Urothelium cell line (cell line): ENCODE measurements around the gene HERC3.

Experiments used
- DNase-seq: peaks from one replicate; pipeline ENCODE4 v3.0.0; 2011; ENCODE audit warnings: low spot score, mixed read lengths
- FAIRE-seq: peaks from 2 replicates; lab custom pipeline; 2011; peaks lifted over from hg19 to GRCh38; lab: Jason Lieb, UNC

The HERC3 gene

DNA sequence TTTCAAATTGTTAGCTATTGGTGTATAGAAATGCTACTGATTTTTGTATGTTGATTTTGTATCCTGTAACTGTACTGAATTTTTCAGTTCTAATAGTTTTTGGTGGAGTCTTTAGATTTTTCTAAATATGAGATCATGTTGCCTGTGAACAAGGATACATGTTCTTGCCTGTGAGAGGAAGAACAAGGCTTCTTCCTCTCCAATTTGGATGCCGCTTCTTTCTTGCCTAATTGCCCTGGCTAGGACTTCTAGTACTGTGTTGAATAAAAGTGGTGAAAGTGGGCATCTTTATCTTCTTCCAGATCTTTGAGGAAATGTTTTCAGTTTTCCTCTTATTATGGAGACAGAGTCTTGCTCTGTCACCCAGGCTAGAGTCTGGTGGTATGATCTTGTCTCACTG, 121.5 kb downstream of the HERC3 start:
- FAIRE-seq (no peak), DNase-seq (no peak)

DNA sequence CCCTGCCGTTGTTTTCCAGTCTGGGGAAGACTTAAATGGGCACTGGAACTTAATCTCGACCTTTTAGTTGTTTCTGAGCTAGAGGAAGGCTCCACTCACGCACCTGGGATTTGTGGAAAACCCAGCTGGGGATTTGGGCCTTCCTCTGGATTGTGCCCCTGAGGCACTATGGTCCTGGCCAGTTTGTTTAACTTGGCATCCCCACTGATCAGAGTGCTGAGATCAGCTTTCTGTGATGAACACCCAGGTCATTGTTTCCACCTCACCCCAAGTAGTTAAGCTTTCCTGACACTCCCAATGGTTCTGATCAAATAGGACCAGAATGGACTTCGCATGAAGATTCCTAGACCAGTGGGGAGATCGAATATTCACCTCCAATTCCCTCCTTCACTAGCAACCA, 125.8 kb downstream of the HERC3 start:
- FAIRE-seq (no peak), DNase-seq (no peak)

DNA sequence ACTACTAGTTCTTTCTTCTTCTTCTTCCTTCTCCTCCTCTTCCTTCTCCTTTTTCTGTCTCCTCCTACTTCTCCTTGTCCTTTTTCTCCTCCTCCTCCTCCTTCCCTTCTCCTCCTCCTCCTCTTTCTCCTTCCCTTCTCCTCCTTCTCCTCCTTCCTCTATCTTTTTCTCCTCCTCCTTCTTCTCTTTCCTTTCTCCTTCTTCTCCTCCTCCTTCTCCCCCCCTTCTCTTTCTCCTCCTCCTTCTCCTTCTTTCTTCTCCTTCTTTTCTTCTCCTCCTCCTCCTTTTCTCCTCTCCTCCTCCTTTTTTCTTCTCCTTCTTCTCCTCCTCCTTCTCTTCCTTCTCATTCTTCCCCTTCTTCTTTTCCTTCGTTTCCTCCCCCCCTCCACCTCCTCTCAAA, 127.1 kb downstream of the HERC3 start:
- DNase-seq, result no peak
- no peak for FAIRE-seq

DNA sequence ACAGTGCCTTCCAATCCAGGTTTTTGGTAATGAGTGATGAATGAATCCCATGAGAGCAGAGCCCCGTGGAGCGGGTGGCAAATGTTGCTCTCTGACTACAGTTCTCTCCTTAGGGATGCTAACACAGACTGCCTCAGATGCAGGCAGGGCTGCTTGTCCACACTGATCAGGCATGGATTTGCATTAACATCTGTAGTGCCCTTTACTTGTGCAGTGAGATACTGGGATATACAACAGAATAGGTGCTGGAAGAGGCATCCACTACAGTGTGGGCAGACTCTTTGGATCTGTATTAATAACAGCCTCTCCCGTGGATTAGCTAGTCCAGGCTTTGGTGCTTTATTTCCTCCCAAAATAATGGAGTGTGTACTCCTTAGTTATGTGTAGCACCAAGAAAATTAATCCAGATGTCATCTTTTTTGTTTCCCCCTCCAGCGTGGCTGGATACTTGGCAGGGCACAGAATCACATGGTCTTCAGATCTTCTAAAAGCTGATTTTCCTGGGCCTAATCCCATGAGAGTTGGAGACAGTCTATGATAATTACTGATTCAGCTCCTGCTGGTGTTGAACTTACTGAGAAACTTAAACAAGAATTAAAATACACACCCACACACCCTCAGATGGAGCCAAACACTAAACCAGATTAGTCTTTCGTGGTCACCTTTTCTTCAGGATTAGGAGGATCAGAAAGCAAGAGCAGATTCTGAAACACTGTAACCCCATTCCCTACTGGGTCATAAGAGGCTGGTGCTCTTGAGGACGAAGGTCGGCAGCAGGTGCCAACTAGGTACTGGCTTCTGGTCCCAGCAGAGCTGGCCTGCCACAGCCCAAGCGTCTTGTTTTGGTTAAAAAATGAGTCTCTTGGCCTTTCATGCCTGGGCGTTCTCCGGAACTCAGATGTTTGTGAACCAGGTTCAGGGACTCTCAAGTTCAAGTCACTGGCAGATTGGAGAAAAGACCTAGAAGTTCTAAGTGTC, 128.5 kb downstream of the HERC3 start:
- FAIRE-seq (no peak), DNase-seq (no peak)

DNA sequence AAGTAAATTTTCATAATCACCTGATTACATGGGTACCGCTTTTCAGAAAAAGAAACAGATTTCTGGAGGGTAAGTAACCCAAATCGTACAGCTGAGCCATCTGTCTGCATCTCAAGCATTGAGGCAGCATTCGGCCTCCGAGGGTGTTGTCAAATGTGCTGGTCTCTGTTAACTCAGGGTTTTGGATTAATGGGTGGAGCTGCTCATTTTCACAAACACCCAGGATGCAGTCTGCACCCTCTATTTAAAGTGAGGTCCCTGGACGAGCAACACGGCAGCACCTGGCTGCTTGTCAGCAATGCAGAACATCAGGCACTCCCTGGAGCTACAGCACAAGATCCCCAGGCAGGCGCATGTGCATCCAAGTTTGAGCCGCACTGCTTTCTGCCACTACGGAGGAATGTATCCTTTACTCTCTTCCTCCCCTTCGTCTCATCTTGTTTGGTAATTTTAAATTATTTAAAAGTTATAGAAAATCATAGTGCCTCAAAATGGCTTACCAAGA, 130.0 kb downstream of the HERC3 start:
- FAIRE-seq (no peak), DNase-seq (no peak)

DNA sequence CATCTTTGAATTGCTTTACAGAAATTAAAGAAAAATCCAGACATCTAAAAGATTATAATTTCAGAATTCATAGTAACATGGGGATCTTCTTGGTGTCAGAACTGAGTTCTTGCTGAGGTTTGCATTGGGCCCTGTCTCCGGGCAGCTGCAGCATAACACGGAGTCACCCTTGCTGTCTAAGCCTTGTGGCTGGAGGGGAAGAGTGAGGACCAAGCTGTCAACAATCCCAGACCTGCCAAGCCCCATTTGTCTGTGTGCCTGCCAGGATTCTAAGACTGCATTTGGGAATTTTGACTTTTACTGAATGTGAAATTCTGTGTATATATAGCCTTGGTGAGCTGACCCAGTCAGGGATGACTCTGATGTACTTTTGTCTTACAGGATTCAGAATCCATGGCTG, 130.5 kb downstream of the HERC3 start:
- DNase-seq, result no peak
- no peak for FAIRE-seq

DNA sequence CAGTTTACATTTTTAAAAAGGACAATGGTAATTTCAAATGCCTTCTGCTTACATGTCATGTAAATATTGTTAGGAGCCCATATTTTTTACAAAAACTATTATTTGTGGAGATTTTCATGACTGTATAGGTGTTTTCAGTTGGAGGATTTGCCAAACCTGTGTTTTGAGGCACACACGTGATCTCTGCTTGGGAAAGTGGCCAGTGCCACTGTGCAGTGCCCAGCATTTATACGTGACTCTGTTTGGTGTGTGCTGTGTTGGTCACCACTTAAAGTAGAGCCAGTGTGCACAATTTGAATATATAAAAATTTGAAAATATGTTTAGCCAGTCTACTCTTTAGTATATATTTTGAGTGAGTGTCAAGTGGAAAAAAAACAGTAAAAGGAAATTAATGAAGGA, 132.1 kb downstream of the HERC3 start:
- no peak for FAIRE-seq
- no peak for DNase-seq

DNA sequence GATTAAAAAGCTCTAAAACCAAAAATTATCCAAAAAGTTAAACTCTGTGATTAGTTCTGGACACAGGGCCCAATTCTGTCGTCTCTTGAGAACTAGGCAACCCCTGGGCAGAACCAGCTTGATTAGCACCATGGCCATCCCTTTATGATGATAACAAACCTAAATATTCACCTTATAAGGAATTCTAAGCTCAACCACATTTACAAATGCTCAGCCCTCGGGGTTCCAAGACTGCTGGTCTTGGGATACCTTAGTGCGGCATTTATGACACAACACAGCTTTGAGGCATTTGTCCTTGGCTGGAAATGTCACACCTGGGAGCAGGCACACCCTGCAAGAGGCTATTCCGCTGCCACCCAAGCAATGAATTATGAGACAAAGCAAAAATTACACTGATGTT, 132.9 kb downstream of the HERC3 start:
- no peak for FAIRE-seq

DNA sequence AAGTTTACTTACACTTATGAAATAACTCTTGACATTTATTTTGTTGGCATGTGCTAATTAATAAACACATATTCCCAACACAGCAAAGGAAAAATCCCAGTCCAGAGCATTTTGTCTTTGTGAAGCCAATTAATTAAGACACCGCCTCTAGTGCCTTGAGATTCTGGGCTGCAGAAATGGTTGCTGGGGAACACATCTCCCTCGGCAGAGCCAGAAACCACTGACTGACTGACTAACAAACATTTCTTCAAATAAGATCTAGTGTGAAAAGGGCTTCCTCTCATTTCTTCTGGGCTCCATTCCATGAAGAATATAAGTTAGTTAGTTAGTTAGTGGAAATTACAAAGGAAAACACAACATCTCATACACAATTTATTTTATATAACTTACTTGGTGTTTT, 133.7 kb downstream of the HERC3 start:
- FAIRE-seq (no peak), DNase-seq (no peak)

More for the DNA sequence above, 132.9 kb downstream of the HERC3 start:
- DNase-seq, result no peak

DNA sequence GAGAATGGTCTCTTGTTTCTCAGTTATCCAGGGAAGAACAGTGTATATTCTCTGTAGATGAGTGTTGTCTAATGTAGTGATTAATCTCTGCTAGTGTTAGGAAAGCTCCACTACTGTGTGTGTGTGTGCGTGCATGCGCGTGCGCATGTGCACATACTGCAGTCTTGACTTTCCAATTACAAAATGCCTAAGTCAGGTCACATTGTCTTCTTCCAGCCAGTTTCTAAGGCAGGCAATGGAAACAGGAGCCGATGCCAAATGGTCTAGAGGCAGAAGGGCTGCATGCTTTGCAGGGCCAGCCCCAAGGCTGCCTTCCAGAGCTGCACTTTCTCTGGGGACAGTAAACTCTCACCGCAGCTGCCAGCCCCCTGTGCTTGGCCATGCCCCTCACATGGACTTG, 135.9 kb downstream of the HERC3 start:
- FAIRE-seq (no peak), DNase-seq (no peak)

DNA sequence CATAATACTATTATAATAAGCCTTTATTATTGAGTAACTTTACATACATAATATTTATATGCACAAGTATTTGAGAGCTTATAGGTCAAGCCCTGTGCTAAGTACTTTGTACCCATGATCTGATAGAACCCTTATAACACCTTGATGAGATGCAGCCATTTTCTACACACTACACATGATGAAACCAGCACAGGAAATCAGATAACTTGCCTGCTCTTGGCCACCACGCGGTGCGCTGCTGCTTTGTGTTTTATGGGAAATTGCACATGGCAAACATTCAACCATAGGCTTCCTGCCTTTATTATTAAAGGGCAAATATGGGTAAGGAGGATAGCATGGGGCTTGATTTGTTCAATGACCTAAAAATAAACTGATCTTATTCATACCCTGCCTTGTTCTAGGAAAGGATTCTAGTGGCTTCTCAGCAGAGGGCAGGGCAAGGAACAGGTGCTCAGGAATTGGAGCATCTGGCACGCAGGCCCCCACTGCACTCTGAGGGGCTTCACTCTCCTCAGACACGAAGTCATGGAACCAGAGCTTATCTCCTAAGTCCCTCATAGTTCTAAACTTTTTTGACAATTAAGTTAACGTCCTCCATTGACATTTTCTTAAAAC, 137.0 kb downstream of the HERC3 start:
- DNase-seq (no peak), FAIRE-seq (no peak)

DNA sequence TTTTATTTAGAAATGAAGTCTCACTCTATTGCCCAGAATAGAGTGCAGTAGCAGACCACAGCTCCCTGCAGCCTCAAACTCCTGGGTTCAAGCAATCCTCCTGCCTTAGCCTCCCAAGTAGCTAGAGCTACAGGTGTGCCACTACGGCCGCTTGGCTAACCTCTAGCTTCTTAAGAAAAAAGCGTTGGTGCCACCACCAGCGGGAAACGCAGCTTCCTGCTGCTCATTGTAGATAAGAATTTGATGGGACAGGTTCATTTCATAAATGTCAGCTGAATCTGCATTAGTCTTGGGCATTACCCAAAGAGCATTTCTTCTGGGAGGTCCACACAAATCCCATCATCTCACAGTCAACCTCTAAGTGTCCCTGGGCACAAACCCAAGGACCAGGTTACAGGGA, 138.5 kb downstream of the HERC3 start:
- DNase-seq (no peak), FAIRE-seq (no peak)

DNA sequence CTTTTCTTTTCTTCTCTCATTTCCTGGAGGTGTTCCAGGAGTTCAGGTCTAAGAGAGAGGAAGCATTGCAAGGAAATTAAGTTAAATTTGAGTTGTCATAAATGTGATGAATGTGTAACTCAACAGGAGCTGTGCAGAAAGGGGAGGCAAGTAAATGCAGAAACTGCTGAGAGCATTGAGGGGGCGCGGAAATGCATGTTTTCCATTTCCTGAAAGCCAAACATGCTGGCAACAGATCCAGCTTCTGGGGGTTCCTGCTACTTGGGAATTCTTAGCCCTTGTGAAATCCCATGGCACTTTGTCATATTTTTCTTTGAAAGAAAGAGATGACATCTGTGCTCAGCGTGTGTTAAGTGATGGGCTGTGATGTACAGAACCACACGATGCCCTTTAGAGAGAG, 139.1 kb downstream of the HERC3 start:
- DNase-seq, result no peak
- no peak for FAIRE-seq

DNA sequence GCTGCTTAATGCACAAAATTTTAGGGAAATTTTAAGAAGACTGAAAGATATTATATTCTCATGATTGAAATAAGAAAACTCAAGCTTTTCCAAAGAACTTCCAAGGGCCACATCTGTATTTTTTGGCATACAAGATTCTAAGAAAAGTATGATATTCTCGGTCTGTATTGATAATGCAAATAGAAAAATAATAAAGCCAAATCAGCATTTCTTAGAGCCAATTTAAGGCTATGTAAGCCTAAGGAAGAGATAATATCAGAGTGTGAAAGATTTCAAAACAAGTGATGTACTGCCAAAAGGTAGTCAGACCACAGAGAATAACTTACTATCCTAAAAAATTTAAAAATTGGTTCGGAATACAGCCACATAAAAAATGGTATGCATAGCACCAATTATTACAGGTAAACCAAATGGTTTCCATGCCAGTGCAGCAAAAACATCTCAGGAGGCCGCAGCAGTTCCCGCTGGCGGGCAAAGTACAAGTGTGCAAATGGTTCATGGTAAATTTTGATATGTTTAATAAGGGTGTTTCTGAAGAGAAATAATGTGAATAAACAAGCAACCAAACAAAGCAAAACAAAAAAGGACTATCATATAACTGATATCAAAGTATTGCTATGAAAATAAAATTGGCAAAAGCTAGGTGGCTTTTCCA, 140.6 kb downstream of the HERC3 start:
- DNase-seq (no peak), FAIRE-seq (no peak)

DNA sequence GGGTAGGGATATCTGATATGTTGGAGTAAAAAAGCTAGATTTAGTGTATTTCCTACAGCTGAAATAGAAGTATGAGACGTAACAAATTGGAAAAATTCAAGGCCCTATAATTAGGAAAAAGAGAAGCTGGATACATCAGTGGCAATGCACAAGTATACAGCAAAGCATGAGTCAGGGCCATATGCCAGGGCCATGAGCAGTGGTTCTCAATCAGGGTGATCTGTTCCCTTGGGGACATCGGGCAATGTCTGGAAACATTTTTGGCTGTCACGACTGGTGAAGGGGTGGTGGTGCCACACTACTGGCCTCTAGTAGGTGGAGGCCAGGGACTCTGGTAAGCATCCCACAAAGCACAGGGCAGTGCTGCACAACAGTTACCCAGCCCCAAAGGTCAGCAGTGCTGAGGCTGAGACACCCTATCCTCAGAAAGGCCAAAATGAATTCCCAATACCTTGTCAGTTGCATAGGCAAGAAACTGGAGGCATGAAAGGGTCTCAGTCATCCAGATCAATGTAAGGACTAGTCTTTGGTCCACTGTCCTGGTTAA, 142.2 kb downstream of the HERC3 start:
- DNase-seq (no peak), FAIRE-seq (no peak)

DNA sequence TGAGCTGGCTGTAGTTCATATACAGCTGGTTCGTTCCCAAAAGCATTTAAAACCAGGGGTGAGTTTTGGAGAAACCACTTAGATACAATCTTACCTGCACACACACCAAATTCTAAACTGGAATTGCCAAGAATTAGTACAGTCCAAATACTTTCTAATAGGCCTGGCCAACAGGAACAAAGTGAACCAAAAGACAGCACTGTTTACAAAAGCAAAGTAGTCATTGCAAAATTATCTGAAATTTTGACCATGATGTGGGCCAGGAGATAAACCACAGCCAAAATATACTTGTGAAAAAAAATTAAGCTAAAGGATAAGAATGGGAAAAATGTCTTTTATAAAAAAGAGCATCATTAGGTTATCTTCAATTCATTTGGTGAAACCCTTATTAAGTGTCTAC, 143.3 kb downstream of the HERC3 start:
- FAIRE-seq (no peak), DNase-seq (no peak)

DNA sequence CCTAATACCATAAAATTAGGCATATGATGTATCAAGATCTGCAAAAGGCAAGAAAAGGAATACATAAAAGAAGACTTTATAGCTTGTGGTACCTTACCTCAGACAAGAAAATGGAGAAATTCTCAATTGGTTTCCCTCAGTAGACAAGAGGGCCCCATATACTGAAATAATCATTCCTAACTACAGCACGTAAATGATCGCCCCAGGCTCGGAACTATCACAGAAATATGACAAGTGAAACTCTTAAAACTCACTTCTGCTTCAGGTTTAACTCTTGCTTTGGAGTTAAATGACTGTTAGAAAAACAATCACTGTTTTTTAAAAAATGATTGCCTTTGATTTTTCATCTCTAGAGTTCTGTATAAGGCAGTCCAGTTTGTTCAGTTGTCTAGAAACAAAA, 144.0 kb downstream of the HERC3 start:
- no peak for FAIRE-seq
- no peak for DNase-seq

DNA sequence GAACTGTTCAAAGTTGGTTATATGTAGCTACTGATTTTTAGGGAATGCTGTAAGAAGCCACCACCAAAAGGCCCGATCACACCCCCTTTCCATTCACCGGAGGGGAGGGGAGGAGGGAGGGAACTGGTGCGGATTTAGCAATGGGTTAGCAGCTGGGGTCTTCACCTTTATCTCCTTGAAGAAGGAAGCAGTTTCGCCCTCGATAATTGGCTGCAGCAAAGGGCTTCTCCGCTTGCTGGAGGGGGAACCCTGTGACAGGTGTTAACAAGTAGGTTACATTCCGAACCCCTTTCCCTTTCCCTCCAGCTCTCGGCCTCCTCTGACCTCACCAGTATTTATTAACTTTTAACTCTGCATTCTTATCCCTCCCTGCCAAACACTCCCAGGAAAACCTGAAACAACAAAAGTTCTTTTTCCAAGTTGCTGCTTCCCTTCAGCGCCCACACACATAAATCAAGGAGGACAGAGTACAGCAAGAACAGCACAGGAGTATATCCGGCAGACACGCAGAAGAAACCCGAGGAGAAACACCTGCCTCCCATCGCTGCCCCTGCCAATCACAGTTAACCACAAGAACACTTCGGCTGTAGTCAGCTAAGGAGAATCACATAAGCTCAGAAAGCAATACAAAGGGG, 145.1 kb downstream of the HERC3 start:
- no peak for FAIRE-seq
- DNase-seq, result no peak

DNA sequence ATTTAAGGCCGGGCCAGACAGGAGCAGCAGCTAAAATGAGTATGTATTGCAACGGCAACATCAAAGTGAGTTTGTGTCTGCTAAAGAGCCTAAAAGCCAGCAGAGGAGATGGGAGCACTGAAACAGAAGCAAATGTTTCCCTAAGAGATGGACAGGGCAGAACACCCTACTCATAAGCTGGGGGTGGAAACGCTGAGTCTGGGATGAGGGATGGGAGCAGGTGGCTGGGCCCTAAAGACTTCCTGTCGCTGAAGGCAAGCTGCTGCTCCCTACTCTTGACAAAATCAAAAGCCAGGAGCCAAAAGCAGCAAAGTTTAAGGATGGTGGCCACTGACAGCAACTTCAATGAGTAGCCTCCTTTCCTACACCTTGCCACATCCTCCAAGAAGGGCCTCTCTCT, 145.9 kb downstream of the HERC3 start:
- FAIRE-seq, result no peak
- no peak for DNase-seq

DNA sequence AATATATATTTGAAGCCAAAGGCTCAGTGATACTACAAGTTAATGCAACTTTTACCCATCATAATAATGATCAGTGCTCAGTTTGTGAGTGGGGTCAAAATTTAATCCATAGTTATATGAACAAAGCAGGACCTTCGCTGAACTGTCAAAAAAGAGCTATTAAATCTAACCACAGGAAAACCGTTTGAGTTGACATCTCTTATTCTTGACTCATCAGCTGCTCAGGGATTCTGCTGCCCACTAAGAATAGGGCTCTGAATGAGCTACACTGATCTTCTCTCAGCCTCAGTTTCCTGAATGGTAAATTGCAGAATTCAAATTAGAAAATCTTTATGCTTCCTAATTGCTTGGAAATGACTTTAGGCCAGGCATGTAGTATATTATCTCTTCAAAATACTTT, 150.3 kb downstream of the HERC3 start:
- no peak for FAIRE-seq
- DNase-seq, result no peak

DNA sequence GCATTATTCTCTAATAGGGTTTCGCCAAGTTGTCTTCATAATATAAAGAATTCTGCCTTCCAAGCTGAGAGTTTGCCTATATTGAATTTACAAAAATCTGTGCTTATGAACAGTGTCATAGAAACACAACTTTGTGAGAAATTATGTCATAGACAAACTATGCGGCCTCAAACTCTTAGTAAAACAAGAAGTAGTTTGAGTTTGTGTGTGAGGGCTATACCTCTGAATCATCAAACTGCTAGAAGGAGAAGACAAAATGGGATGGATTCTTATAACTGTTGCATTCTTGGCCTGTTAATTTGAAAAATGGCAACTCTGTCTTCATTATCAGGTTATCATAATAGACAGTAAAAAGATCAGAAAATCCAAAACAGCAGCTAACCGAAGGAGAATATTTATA, 151.4 kb downstream of the HERC3 start:
- peak; percentile 11 for DNase-seq
- no peak for FAIRE-seq
